Keratinocyte (primary cell): ENCODE measurements around the gene NECAB3. TPM values are rescaled to one million over a fixed set of nuclear protein-coding genes. Genes with fewer than 3 reads are reported as not detected.
"Not testable (repeated sequence)": the region's sequence is repeated elsewhere in the genome, so short reads cannot be mapped to it uniquely, and the experiment has no call there.

Experiments
- DNase-seq: peaks from one replicate; pipeline ENCODE4 v3.0.0-alpha.2; 2011; ENCODE audit warnings: low read depth, missing footprints, low spot score
- FAIRE-seq: peaks from 2 replicates; lab custom pipeline; 2011; peaks lifted over from hg19 to GRCh38; lab: Jason Lieb, UNC
- H2AFZ ChIP-seq: 2 replicates; pipeline ENCODE4 v1.6.0; 2012; ENCODE audit warnings: low read length, control low read depth, inconsistent platforms; ENCODE audit not compliant: control insufficient read depth
- H3K27ac ChIP-seq: 2 replicates; pipeline ENCODE4 v1.5.1; 2011; ENCODE audit warnings: low read length; ENCODE audit not compliant: control insufficient read depth, insufficient read depth
- H3K27me3 ChIP-seq: 3 replicates; pipeline ENCODE4 v1.6.0; 2011; ENCODE audit warnings: low read length; ENCODE audit not compliant: control insufficient read depth, insufficient read depth; ENCODE audit errors: extremely low read depth
- H3K36me3 ChIP-seq, 2 experiments: 2 replicates in 1 of 2; 3 replicates in 1 of 2; pipeline ENCODE4 v1.5.1; 2011; ENCODE audit warnings: low read length in 2 of 2, mild to moderate bottlenecking in 1 of 2; ENCODE audit not compliant: control insufficient read depth in 2 of 2, insufficient read depth in 2 of 2; ENCODE audit errors: extremely low read depth in 1 of 2
- H3K4me1 ChIP-seq: 3 replicates; pipeline ENCODE4 v1.5.1; 2011; ENCODE audit warnings: low read length; ENCODE audit not compliant: control insufficient read depth, insufficient read depth; ENCODE audit errors: extremely low read depth
- H3K4me2 ChIP-seq: 3 replicates; pipeline ENCODE4 v1.6.0; 2011; ENCODE audit warnings: low read depth, low read length; ENCODE audit not compliant: control insufficient read depth, insufficient read depth; ENCODE audit errors: extremely low read depth
- H3K4me3 ChIP-seq, 3 experiments: fragments of 200-600 bp in 1 of 3; sonication (generic) in 1 of 3; 2 replicates in 2 of 3; 3 replicates in 1 of 3; pipeline ENCODE4 v1.5.1; 2011 to 2016; ENCODE audit warnings: low read length in 3 of 3, mild to moderate bottlenecking in 3 of 3, control low read depth in 2 of 3, inconsistent platforms in 1 of 3, low read depth in 1 of 3, mixed read lengths in 1 of 3, mixed run types in 1 of 3, moderate library complexity in 1 of 3; ENCODE audit not compliant: control insufficient read depth in 2 of 3, insufficient read depth in 2 of 3; ENCODE audit errors: extremely low read depth in 1 of 3
- H3K79me2 ChIP-seq: 2 replicates; pipeline ENCODE4 v1.6.0; 2012; ENCODE audit warnings: low read length; ENCODE audit not compliant: control insufficient read depth, insufficient read depth
- H3K9ac ChIP-seq: 3 replicates; pipeline ENCODE4 v1.6.0; 2011; ENCODE audit warnings: low read length; ENCODE audit not compliant: control insufficient read depth, insufficient read depth; ENCODE audit errors: extremely low read depth
- H3K9me1 ChIP-seq: 3 replicates; pipeline ENCODE4 v1.6.0; 2011; ENCODE audit warnings: low read length; ENCODE audit not compliant: control insufficient read depth, insufficient read depth; ENCODE audit errors: extremely low read depth
- H3K9me3 ChIP-seq: 2 replicates; pipeline ENCODE4 v1.5.1; 2012; ENCODE audit warnings: low read depth, low read length; ENCODE audit not compliant: control insufficient read depth
- H4K20me1 ChIP-seq: 3 replicates; pipeline ENCODE4 v1.6.0; 2011; ENCODE audit warnings: low read length; ENCODE audit not compliant: control insufficient read depth, insufficient read depth; ENCODE audit errors: extremely low read depth
- EZH2 ChIP-seq: IDR thresholded peaks from one replicate; pipeline ENCODE4 v1.6.1; 2012; ENCODE audit warnings: inconsistent platforms, mild to moderate bottlenecking, low read length, moderate library complexity
- dilution Hi-C: fragments of 300-500 bp; cut with MboI; formaldehyde crosslinking; loops from one replicate; pipeline ENCODE4 v1.7.0; 2020; ENCODE audit warnings: low sequenced_read_pairs; ENCODE audit not compliant: extremely low pct_ligation_motif_present
- polyA plus RNA-seq, 5 experiments: library from polyadenylated mRNA; depleted of rRNA in 3 of 5; stranded (reverse) in 3 of 5; stranded (forward) in 1 of 5; unstranded in 1 of 5; fragments of >200 nt; gene quantifications; 1 replicate in 1 of 5; 2 replicates in 3 of 5; 3 replicates in 1 of 5; pipeline versions ENCODE4 v1.2.1 to v1.2.3, GENCODE V29; 2011 to 2012; ENCODE audit warnings: missing spikeins in 2 of 5, low read depth in 1 of 5, low replicate concordance in 1 of 5
- TF ChIP-seq, protein P1 (sequence below), 3 experiments: IDR thresholded peaks in 1 of 3; conservative IDR thresholded peaks in 1 of 3; optimal IDR thresholded peaks in 1 of 3; 2 replicates in 2 of 3; 3 replicates in 1 of 3; pipeline versions ENCODE3 to v1.5.1; 2011; ENCODE audit warnings: low read length in 3 of 3, mild to moderate bottlenecking in 3 of 3, moderate library complexity in 2 of 3, control low read depth in 1 of 3, inconsistent platforms in 1 of 3; ENCODE audit not compliant: insufficient read depth in 2 of 3; ENCODE audit errors: extremely low read depth in 1 of 3

NECAB3 gene
- polyA plus RNA-seq, 1 donor (not counting 4 experiments of a cell fraction or from before 2014, with no cell fraction given), result 4.6 TPM

DNA sequence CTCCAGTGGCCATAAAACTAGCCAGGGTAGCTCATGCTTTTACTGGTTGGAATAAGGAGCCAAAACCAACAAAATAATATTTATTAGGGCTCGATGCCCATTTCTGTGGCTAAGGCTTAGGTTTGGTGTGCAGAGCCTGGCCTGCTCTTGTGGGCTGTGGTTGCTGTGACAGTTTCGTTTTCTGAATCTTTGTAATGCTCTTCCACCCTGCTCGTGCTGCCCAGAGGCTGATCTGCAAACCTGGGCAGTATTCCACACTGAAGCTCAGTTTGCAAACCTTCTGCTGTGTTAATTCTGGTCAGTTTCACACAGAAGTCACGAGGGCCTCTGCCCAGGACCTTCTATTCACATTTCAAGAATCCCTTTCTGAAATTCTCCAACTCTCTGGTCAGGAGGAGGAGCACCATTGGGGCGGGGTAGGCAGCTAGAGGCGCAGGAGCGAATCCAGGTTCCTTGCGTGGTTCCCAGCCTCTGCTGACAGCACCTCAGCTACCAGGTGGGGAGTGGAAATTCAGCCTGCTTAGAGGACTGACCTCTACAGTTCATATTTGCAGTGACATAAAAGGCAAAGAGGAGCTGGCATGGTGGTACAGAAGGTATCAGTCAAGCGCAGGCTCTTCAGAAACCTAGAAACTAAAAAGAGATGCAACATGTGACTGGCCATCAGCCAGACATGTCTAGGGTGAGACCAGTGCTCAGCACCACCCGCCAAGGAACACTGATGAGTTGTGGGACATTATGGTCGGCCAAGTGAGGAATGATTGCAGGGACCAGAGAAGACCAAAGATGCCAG, 26.4 kb downstream of the NECAB3 start:
- Histone ChIP-seq H3K79me2 (no peaks in the 10 kb centered on the region), H3K9ac (no peak overlapping the region), H3K4me2 (peak overlapping the region; percentile 61), H3K9me3 (no peaks in the 10 kb centered on the region), H2AFZ (no peak overlapping the region), H3K4me3 (peak overlapping the region in 1 of 3 experiments; percentile 18), H3K36me3 (peaks cover 5 to 12% of the 10 kb centered on the region in 2 experiments), H4K20me1 (peaks cover 3% of the 10 kb centered on the region), H3K27me3 (no peaks in the 10 kb centered on the region), H3K9me1 (peaks cover 7% of the 10 kb centered on the region), H3K4me1 (peaks cover 28% of the 10 kb centered on the region), H3K27ac (no peak overlapping the region)
- dilution Hi-C loops, result no loop called here
- peak; percentile 71 for FAIRE-seq
- DNase-seq, result no peak
- no peak for TF ChIP-seq EZH2
- TF ChIP-seq, protein P1, sequence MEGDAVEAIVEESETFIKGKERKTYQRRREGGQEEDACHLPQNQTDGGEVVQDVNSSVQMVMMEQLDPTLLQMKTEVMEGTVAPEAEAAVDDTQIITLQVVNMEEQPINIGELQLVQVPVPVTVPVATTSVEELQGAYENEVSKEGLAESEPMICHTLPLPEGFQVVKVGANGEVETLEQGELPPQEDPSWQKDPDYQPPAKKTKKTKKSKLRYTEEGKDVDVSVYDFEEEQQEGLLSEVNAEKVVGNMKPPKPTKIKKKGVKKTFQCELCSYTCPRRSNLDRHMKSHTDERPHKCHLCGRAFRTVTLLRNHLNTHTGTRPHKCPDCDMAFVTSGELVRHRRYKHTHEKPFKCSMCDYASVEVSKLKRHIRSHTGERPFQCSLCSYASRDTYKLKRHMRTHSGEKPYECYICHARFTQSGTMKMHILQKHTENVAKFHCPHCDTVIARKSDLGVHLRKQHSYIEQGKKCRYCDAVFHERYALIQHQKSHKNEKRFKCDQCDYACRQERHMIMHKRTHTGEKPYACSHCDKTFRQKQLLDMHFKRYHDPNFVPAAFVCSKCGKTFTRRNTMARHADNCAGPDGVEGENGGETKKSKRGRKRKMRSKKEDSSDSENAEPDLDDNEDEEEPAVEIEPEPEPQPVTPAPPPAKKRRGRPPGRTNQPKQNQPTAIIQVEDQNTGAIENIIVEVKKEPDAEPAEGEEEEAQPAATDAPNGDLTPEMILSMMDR (optimal IDR thresholded peaks at IDR 0.05 in 1 of 3, IDR thresholded peaks at IDR 0.05 in 1 of 3, conservative IDR thresholded peaks at IDR 0.05 in 1 of 3; ENCODE audit: extremely low read depth in 1 of 3, insufficient read depth in 2 of 3, low read length in 3 of 3), result no peak

- FAIRE-seq, H2AFZ ChIP-seq, H3K27me3 ChIP-seq, H3K79me2 ChIP-seq, H3K9me3 ChIP-seq, dilution Hi-C loops, H3K4me3 ChIP-seq, H3K9me1 ChIP-seq, DNase-seq, H3K27ac ChIP-seq, H3K9ac ChIP-seq, H4K20me1 ChIP-seq: not testable (repeated sequence)
- Histone ChIP-seq H3K4me1 (peaks cover 28% of the 10 kb centered on the region), H3K36me3 (peaks cover 5 to 13% of the 10 kb centered on the region in 2 experiments), H3K4me2 (peak overlapping the region; percentile 61)
These were observed 27.1 kb downstream of the NECAB3 start for GRCh38 chr20:33646959-33647602.
